GM18517 (cell line): Measurements from ENCODE around the gene PDE6A.
"Not testable (repeated sequence)": the region's sequence is repeated elsewhere in the genome, so short reads cannot be mapped to it uniquely, and the experiment has no call there.

ENCODE experiments used
- ATAC-seq: cut with Tn5 transposase; IDR thresholded peaks from one replicate; pipeline ENCODE4 v1.9.1; 2021; ENCODE audit warnings: mild to moderate bottlenecking, moderate library complexity; ENCODE audit not compliant: unreplicated experiment

Gene PDE6A

GRCh38 chr5:149870232-149870631 lies 74.4 kb downstream of the PDE6A start:
- no peak for ATAC-seq

DNA sequence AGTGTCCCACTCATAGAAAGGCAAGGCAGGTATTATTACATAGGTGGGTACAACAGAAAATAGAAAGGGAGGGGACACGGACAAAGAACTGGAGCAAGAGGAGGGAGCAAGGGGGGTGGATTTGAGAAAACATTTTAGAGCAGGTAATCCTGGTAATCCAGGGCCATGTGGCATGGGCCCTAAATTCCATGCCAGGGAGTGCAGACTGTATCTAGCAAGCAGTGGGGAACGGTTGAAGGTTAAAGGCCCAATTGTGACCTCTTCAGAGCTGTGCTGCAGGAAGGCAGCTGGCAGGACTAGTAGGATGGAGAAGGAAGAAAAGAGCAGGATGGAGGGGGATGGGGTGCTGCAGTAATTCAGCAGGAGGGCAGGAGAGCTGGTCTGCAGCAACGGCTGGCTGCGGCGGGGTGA lies 75.2 kb downstream of the PDE6A start:
- no peak for ATAC-seq

- no peak for ATAC-seq
Observed at GRCh38 chr5:149865746-149866145, 78.8 kb downstream of the PDE6A start.

GRCh38 chr5:149863830-149864229 lies 80.8 kb downstream of the PDE6A start:
- ATAC-seq = no peak

GRCh38 chr5:149863176-149863575 lies 81.4 kb downstream of the PDE6A start:
- no peak for ATAC-seq

- peak; percentile 94 for ATAC-seq
Observed at GRCh38 chr5:149860801-149861322, 83.7 kb downstream of the PDE6A start.

GRCh38 chr5:149859746-149860145 lies 84.8 kb downstream of the PDE6A start:
- ATAC-seq = no peak

DNA sequence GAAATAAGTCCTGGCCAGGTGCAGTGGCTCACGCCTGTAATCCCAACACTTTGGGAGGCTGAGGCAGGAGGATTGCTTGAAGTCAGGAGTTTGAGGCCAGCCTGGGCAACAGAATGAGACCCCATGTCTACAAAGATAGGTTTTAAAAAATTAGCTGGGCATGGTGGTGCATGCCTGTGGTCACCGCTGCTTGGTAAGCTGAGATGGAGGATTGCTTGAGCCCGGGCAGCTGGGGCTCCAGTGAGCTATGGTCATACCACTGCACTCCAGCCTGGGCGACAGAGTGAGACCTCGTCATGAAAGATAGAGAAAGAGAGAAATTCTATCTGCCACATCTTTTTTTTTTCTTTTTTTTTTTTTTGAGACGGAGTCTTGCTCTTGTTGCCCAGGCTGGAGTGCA lies 86.1 kb downstream of the PDE6A start:
- ATAC-seq = not testable (repeated sequence)

DNA sequence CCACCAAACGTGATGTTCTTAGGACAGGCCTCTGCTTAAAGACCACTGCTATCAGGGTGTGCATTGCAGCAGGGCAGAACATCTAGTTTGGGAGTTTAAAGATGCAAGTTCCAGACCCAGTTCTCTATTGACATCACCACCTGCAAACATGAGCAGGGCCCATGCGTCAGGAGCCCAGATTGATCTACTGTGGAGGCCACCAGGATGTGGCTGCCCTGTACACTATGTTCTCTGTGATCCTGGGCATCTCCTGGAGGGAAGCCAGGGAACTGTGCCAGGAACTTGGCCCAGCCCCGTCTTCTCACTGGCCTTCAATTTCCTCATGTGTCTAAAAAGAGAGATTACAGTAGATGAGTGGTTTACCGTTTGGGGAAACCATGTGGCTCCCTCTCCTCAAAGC lies 87.1 kb downstream of the PDE6A start:
- no peak for ATAC-seq

- ATAC-seq = no peak
Observed at GRCh38 chr5:149855366-149855765, 89.2 kb downstream of the PDE6A start.

DNA sequence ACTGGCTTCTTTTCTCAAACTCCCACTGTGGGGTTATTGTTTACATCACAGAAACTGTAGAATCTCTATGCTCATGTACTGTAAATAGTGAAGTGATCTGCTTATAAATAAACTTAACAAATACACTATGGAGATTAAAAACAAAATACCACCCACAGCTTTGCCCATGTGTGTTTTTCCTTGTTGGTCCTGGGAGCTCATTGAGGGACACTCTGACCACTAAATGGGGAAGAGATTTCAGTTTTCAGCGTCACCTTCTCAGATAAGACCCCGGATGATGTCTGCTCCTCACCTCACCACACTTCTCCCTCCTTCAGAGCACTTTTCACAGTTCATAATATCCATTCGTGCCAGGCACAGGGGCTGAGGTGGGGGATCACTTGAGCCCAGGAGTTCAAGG lies 89.7 kb downstream of the PDE6A start:
- no peak for ATAC-seq

- ATAC-seq = no peak
Observed at GRCh38 chr5:149853701-149854100, 90.9 kb downstream of the PDE6A start.

- no peak for ATAC-seq
Observed at GRCh38 chr5:149853331-149853648, 91.3 kb downstream of the PDE6A start.

DNA sequence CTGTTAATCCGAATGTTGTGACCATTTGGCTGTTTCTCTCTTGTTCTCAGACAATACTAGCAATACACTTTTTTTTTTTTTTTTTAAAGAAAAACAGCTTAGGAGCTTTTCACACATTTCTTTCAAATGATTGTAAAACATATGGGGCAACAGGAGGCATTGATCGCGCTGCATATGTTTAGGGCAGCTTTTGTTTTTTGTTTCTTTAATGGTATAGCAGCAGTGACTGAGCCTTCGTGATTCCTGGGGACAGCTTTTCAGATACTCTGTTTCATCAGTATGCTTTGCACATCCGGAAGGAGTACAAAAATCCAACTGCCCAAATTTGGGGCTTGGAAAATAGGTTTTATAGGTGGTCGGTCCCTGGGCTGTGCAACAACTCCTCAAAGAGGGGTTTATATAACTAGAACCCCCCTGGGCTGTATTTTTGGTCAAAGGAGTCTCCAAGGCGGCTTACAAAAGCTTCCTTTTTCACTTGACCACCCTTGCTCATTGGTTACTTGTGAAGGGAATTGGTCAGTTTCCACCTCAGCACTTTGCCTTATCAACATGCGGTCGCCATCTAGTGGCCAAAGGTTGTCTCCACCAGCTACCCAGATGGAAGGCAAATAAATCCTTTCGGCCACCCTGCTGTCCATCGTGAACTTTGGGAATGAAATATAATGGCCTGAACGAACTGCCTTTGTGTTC lies 91.8 kb downstream of the PDE6A start:
- ATAC-seq = no peak

- no peak for ATAC-seq
Observed at GRCh38 chr5:149851211-149851610, 93.4 kb downstream of the PDE6A start.

GRCh38 chr5:149849966-149850910 lies 94.4 kb downstream of the PDE6A start:
- no peak for ATAC-seq

DNA sequence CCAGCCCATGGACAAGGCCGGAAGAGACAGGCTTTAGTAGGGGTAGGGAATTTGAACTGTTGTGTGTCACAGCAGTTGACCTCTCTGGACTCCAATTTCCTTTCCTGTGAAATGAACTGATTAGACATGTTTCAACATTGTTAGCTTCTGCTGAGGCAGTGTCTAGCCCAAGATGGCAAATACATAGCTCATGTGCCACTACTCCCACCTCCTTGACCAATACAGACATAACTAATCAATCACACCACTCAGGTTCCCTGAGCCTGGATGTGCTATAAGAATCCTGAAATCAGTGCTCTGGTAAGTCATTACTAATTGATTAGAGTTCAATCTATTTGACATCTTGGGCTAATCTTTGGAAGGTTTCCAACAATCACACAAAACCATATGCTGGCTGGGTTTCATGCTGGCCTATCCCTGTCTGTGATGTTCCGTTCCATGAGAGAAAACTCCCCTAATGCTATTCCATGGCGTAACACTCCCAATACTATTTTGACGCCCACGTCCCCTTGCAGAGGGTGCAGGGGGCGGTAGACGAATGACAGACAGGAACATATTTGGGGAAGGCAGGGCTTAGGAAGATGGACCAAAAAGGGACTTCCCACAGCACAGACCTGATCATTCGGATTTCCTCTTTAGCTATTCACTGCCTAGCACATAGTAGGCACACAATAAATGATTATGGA lies 95.2 kb downstream of the PDE6A start:
- no peak for ATAC-seq

DNA sequence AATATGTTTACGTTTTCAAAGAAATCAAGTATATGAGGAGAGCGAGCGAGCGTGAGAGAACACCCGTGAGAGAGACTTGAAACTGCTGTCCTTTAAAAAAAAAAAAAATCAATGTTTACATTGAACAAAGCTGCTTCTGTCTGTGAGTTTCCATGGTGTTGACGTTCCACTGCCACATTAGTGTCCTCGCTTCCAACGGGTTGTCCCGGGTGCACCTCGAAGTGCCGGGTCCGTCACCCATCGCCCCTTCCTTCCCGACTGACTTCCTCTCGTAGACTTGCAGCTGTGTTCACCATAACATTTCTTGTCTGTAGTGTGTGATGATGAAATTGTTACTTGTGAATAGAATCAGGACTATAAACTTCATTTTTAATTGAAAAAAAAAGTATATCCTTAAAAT lies 97.0 kb downstream of the PDE6A start:
- ATAC-seq = no peak

GRCh38 chr5:149846021-149846420 lies 98.6 kb downstream of the PDE6A start:
- no peak for ATAC-seq

- ATAC-seq = no peak
Observed at GRCh38 chr5:149845601-149846000, 99.0 kb downstream of the PDE6A start.
